Measurements from ENCODE around the gene PAGR1. TPM values are rescaled to one million over a fixed set of nuclear protein-coding genes. Genes with fewer than 3 reads are reported as not detected.

The PAGR1 gene
- total and polyA plus RNA-seq, 2 of the 8 experiments (the other 6 are each of a cell fraction or from before 2014, with no cell fraction given): 35.4 to 56.4 TPM

DNA sequence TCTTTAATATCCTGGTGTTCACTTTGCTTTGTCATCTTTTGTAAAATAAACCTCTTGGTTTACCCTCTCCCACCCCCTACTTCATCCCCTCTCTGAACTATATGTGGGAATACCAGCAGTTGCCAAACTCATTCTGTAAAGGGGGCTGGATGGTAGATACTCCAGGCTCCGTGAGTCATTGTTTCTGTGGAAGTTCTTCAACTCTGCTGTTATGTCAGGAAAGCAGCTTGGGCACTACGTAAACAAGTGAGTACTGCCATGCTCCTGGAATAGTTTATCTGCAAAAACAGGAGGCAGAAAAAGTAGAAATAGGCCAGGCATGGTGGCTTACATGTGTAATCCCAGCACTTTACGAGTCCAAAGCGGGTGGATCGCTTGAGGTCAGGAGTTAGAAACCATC is 21.9 kb downstream of the PAGR1 start (continued):
- no peak for TF ChIP-seq NANOG (IDR thresholded peaks at IDR 0.05; ENCODE audit: insufficient read depth, low read depth, low read length, poor library complexity, severe bottlenecking)
- no peak for TF ChIP-seq E2F6 (IDR thresholded peaks at IDR 0.05)
